Karpas-422 (cell line): ENCODE data around the gene ADARB2. TPM values are rescaled to one million over a fixed set of nuclear protein-coding genes. Genes with fewer than 3 reads are reported as not detected.

Experiments used
- DNase-seq: peaks from one replicate; pipeline ENCODE4 v3.0.0-alpha.2; 2015
- H2AFZ ChIP-seq: fragments of 200-600 bp; sonication (generic); 2 replicates; pipeline ENCODE4 v1.6.1; 2014; ENCODE audit warnings: antibody characterized with exemption, low read length, mixed read lengths
- H3K27ac ChIP-seq: fragments of 200-600 bp; sonication (generic); 2 replicates; pipeline ENCODE4 v1.5.1; 2014; ENCODE audit warnings: mild to moderate bottlenecking, low read length, moderate library complexity
- H3K27me3 ChIP-seq: fragments of 200-600 bp; sonication (generic); 2 replicates; pipeline ENCODE4 v1.6.1; 2014; ENCODE audit warnings: low read length, mixed read lengths
- H3K36me3 ChIP-seq: fragments of 200-600 bp; sonication (generic); 2 replicates; pipeline ENCODE4 v1.6.1; 2014; ENCODE audit warnings: low read length, mixed read lengths; ENCODE audit not compliant: insufficient read depth
- H3K4me1 ChIP-seq: fragments of 200-600 bp; sonication (generic); 2 replicates; pipeline ENCODE4 v1.6.1; 2014; ENCODE audit warnings: mild to moderate bottlenecking, low read length, mixed read lengths
- H3K4me2 ChIP-seq: fragments of 200-600 bp; sonication (generic); 2 replicates; pipeline ENCODE4 v1.6.1; 2014; ENCODE audit warnings: low read length, low read depth, mild to moderate bottlenecking; ENCODE audit not compliant: poor library complexity, severe bottlenecking
- H3K4me3 ChIP-seq: fragments of 200-600 bp; sonication (generic); 2 replicates; pipeline ENCODE4 v1.5.1; 2014; ENCODE audit warnings: mild to moderate bottlenecking, antibody characterized with exemption, low read length, mixed read lengths
- H3K79me2 ChIP-seq: fragments of 200-600 bp; sonication (generic); 2 replicates; pipeline ENCODE4 v1.6.1; 2014; ENCODE audit warnings: mild to moderate bottlenecking, low read length, mixed read lengths
- H3K9ac ChIP-seq: fragments of 200-600 bp; sonication (generic); 2 replicates; pipeline ENCODE4 v1.6.0; 2014; ENCODE audit warnings: low read length
- H3K9me2 ChIP-seq: fragments of 200-600 bp; sonication (generic), shearing (Covaris generic); replicated peaks from 2 replicates; pipeline ENCODE4 v1.6.0; 2014; ENCODE audit warnings: mild to moderate bottlenecking, low read length, moderate library complexity; ENCODE audit not compliant: insufficient read depth
- H3K9me3 ChIP-seq: fragments of 300-700, 200-600 bp; sonication (generic); 2 replicates; pipeline ENCODE4 v1.6.1; 2014; ENCODE audit warnings: low read length, mixed read lengths
- H4K20me1 ChIP-seq: fragments of 200-600 bp; sonication (generic); 2 replicates; pipeline ENCODE4 v1.6.1; 2014; ENCODE audit warnings: mild to moderate bottlenecking, antibody characterized with exemption, low read length, low read depth; ENCODE audit not compliant: insufficient read depth
- total RNA-seq: library from RNA; depleted of rRNA; stranded (reverse); fragments of >200 nt; shearing (Covaris generic); gene quantifications from 2 replicates; pipeline ENCODE4 v1.2.3, GENCODE V29; 2014; ENCODE audit warnings: low replicate concordance

ADARB2 gene
- total RNA-seq, 1 experiment from 2014 or later: not detected

- DNase-seq: no peak
- Histone ChIP-seq H3K4me1 (no peaks in the 10 kb centered on the region), H4K20me1 (no peaks in the 10 kb centered on the region), H3K27me3 (no peaks in the 10 kb centered on the region), H3K9ac (no peak overlapping the region), H2AFZ (no peak overlapping the region), H3K79me2 (no peaks in the 10 kb centered on the region), H3K4me3 (no peak overlapping the region), H3K4me2 (no peak overlapping the region), H3K9me3 (no peaks in the 10 kb centered on the region), H3K36me3 (no peaks in the 10 kb centered on the region), H3K9me2 (no peaks in the 10 kb centered on the region), H3K27ac (no peak overlapping the region)
Observed at GRCh38 chr10:1766049-1766448, 28.7 kb upstream of the ADARB2 start.

DNA sequence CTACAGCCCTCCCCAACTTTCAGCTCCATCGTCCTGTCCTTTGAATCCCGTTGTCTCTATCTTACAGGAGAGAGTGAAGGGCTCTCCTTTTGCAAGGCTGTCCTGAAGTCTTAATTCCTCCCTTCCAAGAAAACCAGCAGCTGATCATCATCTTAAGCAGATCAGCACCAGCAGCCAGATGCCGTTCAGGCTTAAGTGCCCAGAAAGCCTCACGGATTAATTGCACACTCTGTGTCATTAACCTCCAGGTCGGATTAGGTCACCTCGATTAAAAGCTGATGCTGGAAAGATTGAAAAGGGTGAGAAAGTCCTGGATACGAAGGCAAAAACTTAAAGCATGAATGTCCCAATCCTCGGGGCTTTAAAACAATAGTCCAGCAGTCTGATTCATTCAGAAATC, 24.8 kb upstream of the ADARB2 start:
- Histone ChIP-seq H4K20me1 (no peaks in the 10 kb centered on the region), H3K9ac (no peak overlapping the region), H3K27ac (no peak overlapping the region), H3K36me3 (no peaks in the 10 kb centered on the region), H3K4me1 (no peaks in the 10 kb centered on the region), H3K9me3 (no peaks in the 10 kb centered on the region), H3K27me3 (no peaks in the 10 kb centered on the region), H3K9me2 (no peaks in the 10 kb centered on the region), H3K79me2 (no peaks in the 10 kb centered on the region), H3K4me2 (no peak overlapping the region), H3K4me3 (no peak overlapping the region), H2AFZ (no peak overlapping the region)
- no peak for DNase-seq

GRCh38 chr10:1754506-1755153, 17.3 kb upstream of the ADARB2 start:
- no peak overlapping the region for H2AFZ ChIP-seq
- no peak overlapping the region for H3K4me3 ChIP-seq
- DNase-seq: no peak

GRCh38 chr10:1752153-1752552, 14.8 kb upstream of the ADARB2 start:
- Histone ChIP-seq H3K36me3 (no peaks in the 10 kb centered on the region), H3K27me3 (no peaks in the 10 kb centered on the region), H3K9ac (no peak overlapping the region), H3K9me3 (no peaks in the 10 kb centered on the region), H3K9me2 (no peaks in the 10 kb centered on the region), H3K79me2 (no peaks in the 10 kb centered on the region), H3K4me1 (no peaks in the 10 kb centered on the region), H3K27ac (no peak overlapping the region), H4K20me1 (no peaks in the 10 kb centered on the region), H3K4me2 (no peak overlapping the region), H2AFZ (no peak overlapping the region), H3K4me3 (no peak overlapping the region)
- no peak for DNase-seq

More at GRCh38 chr10:1754506-1755153, 17.3 kb upstream of the ADARB2 start:
- Histone ChIP-seq H3K4me1 (no peaks in the 10 kb centered on the region), H3K9ac (no peak overlapping the region), H3K79me2 (no peaks in the 10 kb centered on the region), H3K9me3 (no peaks in the 10 kb centered on the region), H3K9me2 (no peaks in the 10 kb centered on the region), H3K4me2 (no peak overlapping the region), H3K27ac (no peak overlapping the region), H3K36me3 (no peaks in the 10 kb centered on the region), H4K20me1 (no peaks in the 10 kb centered on the region), H3K27me3 (no peaks in the 10 kb centered on the region)

GRCh38 chr10:1747590-1748157, 10.3 kb upstream of the ADARB2 start:
- no peaks in the 10 kb centered on the region for H3K27me3 ChIP-seq
- no peaks in the 10 kb centered on the region for H4K20me1 ChIP-seq

GRCh38 chr10:1746796-1747195, 9.5 kb upstream of the ADARB2 start:
- Histone ChIP-seq H3K4me2 (no peak overlapping the region), H3K27me3 (no peaks in the 10 kb centered on the region), H3K27ac (no peak overlapping the region), H3K36me3 (no peaks in the 10 kb centered on the region), H4K20me1 (no peaks in the 10 kb centered on the region), H3K4me1 (no peaks in the 10 kb centered on the region), H3K4me3 (no peak overlapping the region), H2AFZ (no peak overlapping the region), H3K79me2 (no peaks in the 10 kb centered on the region), H3K9me3 (no peaks in the 10 kb centered on the region), H3K9ac (no peak overlapping the region), H3K9me2 (no peaks in the 10 kb centered on the region)
- DNase-seq: no peak

More at GRCh38 chr10:1747590-1748157, 10.3 kb upstream of the ADARB2 start:
- Histone ChIP-seq H3K4me2 (no peak overlapping the region), H3K4me3 (no peak overlapping the region), H3K79me2 (no peaks in the 10 kb centered on the region), H3K27ac (no peak overlapping the region), H3K9me2 (no peaks in the 10 kb centered on the region), H3K36me3 (no peaks in the 10 kb centered on the region), H2AFZ (no peak overlapping the region), H3K9ac (no peak overlapping the region), H3K9me3 (no peaks in the 10 kb centered on the region), H3K4me1 (no peaks in the 10 kb centered on the region)
- DNase-seq: no peak

DNA sequence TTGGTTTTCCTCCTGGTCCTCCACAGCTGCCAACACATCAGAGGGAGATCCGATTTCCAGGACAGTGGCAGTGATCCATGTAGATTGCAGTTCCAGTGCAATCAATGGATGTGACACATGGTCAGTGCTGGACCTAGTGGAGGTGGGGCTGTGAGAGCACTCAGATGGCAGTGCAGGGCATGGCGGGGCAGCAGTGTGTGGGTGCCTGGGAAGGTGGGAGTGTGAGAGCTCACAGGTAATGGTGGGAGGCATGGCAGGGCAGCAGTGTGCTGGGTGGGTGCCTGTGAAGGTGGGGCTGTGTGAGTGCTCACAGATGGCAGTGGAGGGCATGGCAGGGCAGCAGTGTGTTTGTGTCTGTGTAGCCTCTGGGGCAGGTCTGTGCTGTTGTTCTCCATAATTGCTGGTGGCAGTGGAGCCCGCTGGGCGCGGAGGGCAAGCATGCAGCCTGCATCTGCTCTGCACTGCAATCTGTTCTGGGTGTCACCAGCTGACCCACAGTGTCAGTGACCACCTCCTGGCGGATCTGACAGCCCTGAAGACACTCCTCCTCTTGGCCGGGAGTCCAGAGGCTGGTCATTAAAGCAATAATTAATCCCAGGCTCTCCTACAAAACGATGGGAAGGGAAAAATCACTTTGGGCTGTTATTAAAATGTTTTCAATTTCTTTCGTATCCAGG, 8.6 kb upstream of the ADARB2 start:
- no peaks in the 10 kb centered on the region for H3K36me3 ChIP-seq
- H3K27me3 ChIP-seq: no peaks in the 10 kb centered on the region
- H2AFZ ChIP-seq: no peak overlapping the region
- no peaks in the 10 kb centered on the region for H3K79me2 ChIP-seq
- H4K20me1 ChIP-seq: no peaks in the 10 kb centered on the region
- no peak overlapping the region for H3K4me2 ChIP-seq
- H3K9me3 ChIP-seq: no peaks in the 10 kb centered on the region
- no peak for DNase-seq
- H3K4me3 ChIP-seq: no peak overlapping the region
- H3K9me2 ChIP-seq: no peaks in the 10 kb centered on the region
- no peak overlapping the region for H3K9ac ChIP-seq
- H3K4me1 ChIP-seq: no peaks in the 10 kb centered on the region
- H3K27ac ChIP-seq: no peak overlapping the region

DNA sequence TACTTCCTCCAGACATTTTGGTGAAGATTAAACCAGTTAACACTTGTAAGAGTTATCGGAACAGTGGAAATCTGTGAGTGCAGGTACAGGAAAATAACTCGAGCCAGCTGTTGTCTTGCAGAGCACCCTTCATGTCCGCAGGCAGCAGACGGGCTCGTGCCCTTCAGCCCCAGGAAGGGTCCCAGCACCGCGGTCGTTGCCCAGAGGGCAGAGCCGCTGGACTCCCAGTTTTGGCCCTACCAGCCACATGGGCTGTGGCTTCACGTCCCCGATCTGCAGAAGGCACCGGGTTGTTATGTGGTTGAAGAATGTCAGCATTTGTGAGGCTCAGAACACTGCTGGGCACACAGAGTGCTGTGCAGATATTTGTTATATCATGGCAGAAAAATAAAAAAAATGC, 7.2 kb upstream of the ADARB2 start:
- no peaks in the 10 kb centered on the region for H3K27me3 ChIP-seq
- H3K9ac ChIP-seq: no peak overlapping the region
- no peak overlapping the region for H3K27ac ChIP-seq
- no peak overlapping the region for H2AFZ ChIP-seq
- H4K20me1 ChIP-seq: no peaks in the 10 kb centered on the region
- DNase-seq: no peak
- H3K9me3 ChIP-seq: no peaks in the 10 kb centered on the region
- H3K4me2 ChIP-seq: no peak overlapping the region
- H3K4me1 ChIP-seq: peaks cover 1% of the 10 kb centered on the region; the same call in 1 of the 2 replicates
- no peaks in the 10 kb centered on the region for H3K9me2 ChIP-seq
- no peaks in the 10 kb centered on the region for H3K36me3 ChIP-seq
- no peaks in the 10 kb centered on the region for H3K79me2 ChIP-seq
- H3K4me3 ChIP-seq: no peak overlapping the region
